GM12892 (cell line): ENCODE data around the gene RHOH.

Experiments
- POLR2A ChIP-seq: IDR thresholded peaks from 2 replicates; pipeline ENCODE4 v1.6.1; 2011; ENCODE audit warnings: low read depth, low read length, control low read depth
- POLR2AphosphoS5 ChIP-seq: IDR thresholded peaks from 2 replicates; pipeline ENCODE4 v1.6.1; 2011; ENCODE audit warnings: low read depth, low read length, control low read depth
- TAF1 ChIP-seq: IDR thresholded peaks from 2 replicates; pipeline ENCODE4 v1.6.1; 2011; ENCODE audit warnings: low read depth, mild to moderate bottlenecking, control low read depth, low read length, borderline replicate concordance

- TF ChIP-seq POLR2AphosphoS5 = no peak
- TF ChIP-seq POLR2A = no peak
- no peak for TF ChIP-seq TAF1
Observed at GRCh38 chr4:40283968-40284367, 87.1 kb downstream of the RHOH start.
